Hepatocyte (in vitro differentiated cells): ENCODE data around the gene OSBPL3. TPM values are rescaled to one million over a fixed set of nuclear protein-coding genes. Genes with fewer than 3 reads are reported as not detected.

Source experiments
- DNase-seq: peaks from one replicate; pipeline ENCODE4 v3.0.0-alpha.2; 2016; ENCODE audit warnings: low spot score
- H2AFZ ChIP-seq: fragments of 200-600 bp; sonication (generic); 2 replicates; pipeline ENCODE4 v1.6.0; 2016; ENCODE audit warnings: antibody characterized with exemption, mild to moderate bottlenecking
- H3K27ac ChIP-seq: fragments of 200-600 bp; sonication (generic); 2 replicates; pipeline ENCODE4 v1.5.1; 2016; ENCODE audit warnings: mild to moderate bottlenecking
- H3K27me3 ChIP-seq: fragments of 200-600 bp; sonication (generic); 2 replicates; pipeline ENCODE4 v1.6.1; 2016
- H3K36me3 ChIP-seq: fragments of 200-600 bp; sonication (generic); replicated peaks from 2 replicates; pipeline ENCODE4 v1.5.1; 2016; ENCODE audit warnings: low read depth; ENCODE audit not compliant: insufficient read depth
- H3K4me1 ChIP-seq: fragments of 200-600 bp; sonication (generic); 2 replicates; pipeline ENCODE4 v1.5.1; 2016; ENCODE audit warnings: mild to moderate bottlenecking, moderate library complexity; ENCODE audit not compliant: insufficient read depth
- H3K4me2 ChIP-seq: fragments of 200-600 bp; sonication (generic); 2 replicates; pipeline ENCODE4 v1.6.0; 2016
- H3K4me3 ChIP-seq: fragments of 200-600 bp; sonication (generic); 2 replicates; pipeline ENCODE4 v1.5.1; 2016; ENCODE audit warnings: mild to moderate bottlenecking
- H3K79me2 ChIP-seq: fragments of 200-600 bp; sonication (generic); 2 replicates; pipeline ENCODE4 v1.6.0; 2017; ENCODE audit warnings: mild to moderate bottlenecking
- H3K9me2 ChIP-seq: fragments of 200-600 bp; sonication (generic); replicated peaks from 2 replicates; pipeline ENCODE4 v1.6.0; 2017; ENCODE audit warnings: mild to moderate bottlenecking; ENCODE audit not compliant: insufficient read depth
- H3K9me3 ChIP-seq: fragments of 200-600 bp; sonication (generic); 2 replicates; pipeline ENCODE4 v1.5.1; 2016; ENCODE audit warnings: low read depth, mild to moderate bottlenecking
- H4K20me1 ChIP-seq: fragments of 200-600 bp; sonication (generic); 2 replicates; pipeline ENCODE4 v1.6.0; 2016; ENCODE audit warnings: mild to moderate bottlenecking; ENCODE audit not compliant: insufficient read depth, poor library complexity, severe bottlenecking
- EZH2 ChIP-seq: fragments of 200-600 bp; sonication (generic); IDR thresholded peaks from 2 replicates; pipeline ENCODE4 v1.6.1; 2016; ENCODE audit warnings: antibody characterized with exemption, mild to moderate bottlenecking, borderline replicate concordance
- EZH2phosphoT487 ChIP-seq: fragments of 200-600 bp; sonication (generic); IDR thresholded peaks from one replicate; pipeline ENCODE4 v1.6.1; 2018; ENCODE audit warnings: antibody characterized with exemption, mild to moderate bottlenecking, low read depth, moderate library complexity; ENCODE audit not compliant: unreplicated experiment, severe bottlenecking
- WGBS: methylation state at CpG from one replicate; pipeline ENCODE4 v1.1.6; 2016; ENCODE audit warnings: low lambda C conversion rate; ENCODE audit errors: missing lambda C conversion rate; 5-methylcytosine and 5-hydroxymethylcytosine counted together
- polyA plus RNA-seq: library from polyadenylated mRNA; unstranded; fragments of >200 nt; fragmentation: Nextera tagmentation; extraction: Ambion mirVana; gene quantifications from 2 replicates; pipeline ENCODE4 v1.2.1, GENCODE V29; 2016
- total RNA-seq: library from RNA; depleted of rRNA; stranded (reverse); fragments of >200 nt; gene quantifications from 2 replicates; pipeline ENCODE4 v1.2.3, GENCODE V29; 2014
- TF ChIP-seq, protein P1 (sequence below): fragments of 200-600 bp; sonication (generic); IDR thresholded peaks from 2 replicates; pipeline ENCODE4 v1.5.1; 2016; ENCODE audit warnings: antibody characterized with exemption, mild to moderate bottlenecking; ENCODE audit not compliant: poor library complexity

OSBPL3 gene
- total and polyA plus RNA-seq, 2 experiments from 2014 or later, result 11.4 to 18.0 TPM

GRCh38 chr7:24821045-24821753 lies 158.8 kb downstream of the OSBPL3 start:
- Histone ChIP-seq H3K79me2 (no peaks in the 10 kb centered on the region), H2AFZ (no peak overlapping the region), H3K4me1 (peaks cover 32% of the 10 kb centered on the region), H3K4me2 (peak overlapping the region; percentile 17), H3K9me2 (no peaks in the 10 kb centered on the region), H3K27ac (peak overlapping the region; percentile 93), H3K9me3 (no peaks in the 10 kb centered on the region), H4K20me1 (no peaks in the 10 kb centered on the region), H3K36me3 (no peaks in the 10 kb centered on the region), H3K27me3 (no peaks in the 10 kb centered on the region), H3K4me3 (no peak overlapping the region)
- peak; percentile 84 for DNase-seq
- WGBS, result 42% methylated on average over 9 of the region's 9 CpGs
- TF ChIP-seq EZH2, result no peak
- TF ChIP-seq, protein P1, sequence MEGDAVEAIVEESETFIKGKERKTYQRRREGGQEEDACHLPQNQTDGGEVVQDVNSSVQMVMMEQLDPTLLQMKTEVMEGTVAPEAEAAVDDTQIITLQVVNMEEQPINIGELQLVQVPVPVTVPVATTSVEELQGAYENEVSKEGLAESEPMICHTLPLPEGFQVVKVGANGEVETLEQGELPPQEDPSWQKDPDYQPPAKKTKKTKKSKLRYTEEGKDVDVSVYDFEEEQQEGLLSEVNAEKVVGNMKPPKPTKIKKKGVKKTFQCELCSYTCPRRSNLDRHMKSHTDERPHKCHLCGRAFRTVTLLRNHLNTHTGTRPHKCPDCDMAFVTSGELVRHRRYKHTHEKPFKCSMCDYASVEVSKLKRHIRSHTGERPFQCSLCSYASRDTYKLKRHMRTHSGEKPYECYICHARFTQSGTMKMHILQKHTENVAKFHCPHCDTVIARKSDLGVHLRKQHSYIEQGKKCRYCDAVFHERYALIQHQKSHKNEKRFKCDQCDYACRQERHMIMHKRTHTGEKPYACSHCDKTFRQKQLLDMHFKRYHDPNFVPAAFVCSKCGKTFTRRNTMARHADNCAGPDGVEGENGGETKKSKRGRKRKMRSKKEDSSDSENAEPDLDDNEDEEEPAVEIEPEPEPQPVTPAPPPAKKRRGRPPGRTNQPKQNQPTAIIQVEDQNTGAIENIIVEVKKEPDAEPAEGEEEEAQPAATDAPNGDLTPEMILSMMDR, result peak; percentile 7
- TF ChIP-seq EZH2phosphoT487, result no peak

DNA sequence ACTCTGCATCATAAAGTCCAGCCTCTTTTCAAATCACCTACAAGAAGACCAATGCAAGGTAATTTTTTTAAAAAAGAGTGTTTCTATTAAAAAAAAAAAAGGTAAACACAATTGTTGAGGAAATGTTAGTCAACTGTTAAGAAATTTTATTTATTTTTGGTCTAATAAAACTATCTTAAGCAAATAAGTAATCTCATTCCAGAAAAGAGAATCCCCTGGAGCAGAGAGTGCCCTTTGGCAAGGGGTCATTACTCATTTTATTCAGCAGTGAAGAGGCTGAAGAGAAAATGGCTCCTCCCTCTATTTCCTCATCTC lies 159.3 kb downstream of the OSBPL3 start:
- H3K4me3 ChIP-seq, result no peak overlapping the region
- H3K27me3 ChIP-seq, result no peaks in the 10 kb centered on the region
- H3K9me2 ChIP-seq, result no peaks in the 10 kb centered on the region
- H3K4me2 ChIP-seq, result peak overlapping the region; percentile 18
- H4K20me1 ChIP-seq, result no peaks in the 10 kb centered on the region
- H2AFZ ChIP-seq, result no peak overlapping the region
- no peaks in the 10 kb centered on the region for H3K9me3 ChIP-seq
- TF ChIP-seq EZH2phosphoT487, result no peak
- TF ChIP-seq, protein P1, result no peak
- TF ChIP-seq EZH2, result no peak
- DNase-seq, result peak; percentile 76
- H3K27ac ChIP-seq, result peak overlapping the region; percentile 93
- H3K36me3 ChIP-seq, result no peaks in the 10 kb centered on the region
- H3K4me1 ChIP-seq, result peaks cover 29% of the 10 kb centered on the region
- no peaks in the 10 kb centered on the region for H3K79me2 ChIP-seq

DNA sequence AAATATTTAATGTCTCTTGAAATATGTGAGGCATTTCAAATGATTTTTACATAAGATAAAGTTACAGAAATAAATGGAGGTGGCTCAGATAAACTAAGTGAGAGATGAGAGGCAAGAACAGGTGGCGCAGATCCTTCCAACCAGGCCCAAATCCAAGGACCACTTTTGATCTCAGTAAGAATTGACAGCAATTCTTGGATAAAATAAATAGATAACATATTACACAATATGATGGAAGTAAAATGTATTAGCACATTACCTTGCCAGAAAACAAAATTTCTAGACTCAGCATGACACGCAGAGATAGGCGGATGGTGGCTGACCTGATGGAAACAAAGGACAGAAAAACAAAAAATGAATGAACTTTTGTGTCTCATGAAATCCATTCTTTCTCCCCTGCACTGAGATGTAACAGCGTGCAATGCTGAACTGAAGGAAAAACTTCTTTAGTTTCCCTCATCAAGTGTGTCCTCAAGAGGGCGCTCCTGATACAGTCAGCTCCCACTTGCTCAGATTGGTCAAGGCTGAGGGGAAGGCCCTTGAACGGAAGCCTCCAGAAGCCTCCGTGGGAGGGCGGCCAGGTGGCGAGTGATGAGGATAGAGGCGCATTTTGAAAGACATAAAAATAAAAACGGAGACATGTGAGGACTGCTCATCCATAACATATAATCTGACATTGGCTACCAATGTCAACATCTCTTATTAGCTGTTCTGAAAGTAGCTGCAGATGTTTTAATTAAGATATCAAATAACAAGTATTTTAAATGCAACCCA lies 159.9 kb downstream of the OSBPL3 start:
- Histone ChIP-seq H3K79me2 (no peaks in the 10 kb centered on the region), H3K27me3 (no peaks in the 10 kb centered on the region), H3K4me1 (peaks cover 24% of the 10 kb centered on the region), H3K4me3 (no peak overlapping the region), H4K20me1 (no peaks in the 10 kb centered on the region), H3K9me2 (no peaks in the 10 kb centered on the region), H3K36me3 (no peaks in the 10 kb centered on the region), H3K9me3 (no peaks in the 10 kb centered on the region), H2AFZ (no peak overlapping the region), H3K4me2 (peak overlapping the region; percentile 18), H3K27ac (peak overlapping the region; percentile 93)
- peak; percentile 92 for DNase-seq
- TF ChIP-seq EZH2 (no peak), EZH2phosphoT487 (no peak)
- TF ChIP-seq, protein P1, result peak; percentile 91
- 23% methylated on average over 11 of the region's 11 CpGs for WGBS
